ENCODE results near the gene MED31.
"Not testable (repeated sequence)": the region's sequence is repeated elsewhere in the genome, so short reads cannot be mapped to it uniquely, and the experiment has no call there.

Gene MED31

DNA sequence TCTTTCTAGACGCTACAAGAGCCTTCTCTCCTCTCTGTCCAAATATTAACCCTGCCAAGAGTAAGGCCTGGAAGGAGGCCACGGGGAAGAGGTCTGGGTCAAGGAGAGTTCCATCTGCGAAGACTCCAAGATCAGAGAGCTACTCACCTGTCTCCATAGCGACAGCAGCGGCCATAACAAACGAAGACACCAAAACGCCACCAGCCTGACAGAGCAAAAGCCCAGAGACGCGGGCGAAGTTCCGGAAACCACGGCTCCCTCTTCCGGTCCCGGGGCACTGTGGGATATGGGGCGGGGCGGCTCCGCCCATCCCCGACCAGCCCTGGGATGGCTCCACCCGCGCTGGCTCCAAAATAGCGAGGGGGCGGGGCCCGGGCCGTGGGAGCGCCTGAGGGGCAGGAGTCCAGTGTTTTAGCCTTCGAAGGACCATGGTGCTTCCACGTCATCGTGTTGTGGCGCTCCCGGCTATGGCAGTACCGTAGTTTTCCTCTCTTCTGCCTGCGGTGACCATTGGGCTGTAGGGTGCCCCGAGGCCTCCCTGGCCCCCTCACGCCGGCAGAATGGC, at the start of gene MED31, which contains the start of gene C17orf100:
Gene MED31, minus strand, starts transcription at position 252 of the 565 bp plus-strand sequence. Its CDS starts 77 bp downstream, at position 175.
Gene C17orf100, plus strand, starts transcription at position 409 of the 565 bp plus-strand sequence. Its CDS starts 152 bp downstream, at position 561.
- Histone ChIP-seq H3K4me1 (ENCODE audit: control insufficient read depth in 2 of 2, insufficient read depth in 2 of 2, low read length in 2 of 2) (peaks cover 25% of the 10 kb centered on the region in 2 donors), H3K36me3 (ENCODE audit: control insufficient read depth in 2 of 2, insufficient read depth in 2 of 2, low read length in 2 of 2) (peaks cover 5 to 12% of the 10 kb centered on the region in 2 donors), H3K9ac (ENCODE audit: low read depth in 1 of 2, low read length in 2 of 2) (peak within 1 kb of the TSS; percentile 90 to 99), H3K4me3 (ENCODE audit: low read length in 2 of 2) (peak within 1 kb of the TSS; percentile 93 to 100), H3K27ac (ENCODE audit: low read depth in 2 of 2, low read length in 2 of 2) (peak within 1 kb of the TSS; percentile 92 to 94), H3K27me3 (ENCODE audit: control insufficient read depth in 2 of 2, insufficient read depth in 2 of 2, low read length in 2 of 2) (peaks cover 6 to 7% of the 10 kb centered on the region in 2 donors), H3K9me3 (ENCODE audit: control insufficient read depth in 2 of 2, low read length in 2 of 2) (no peaks in the 10 kb centered on the region)

DNA sequence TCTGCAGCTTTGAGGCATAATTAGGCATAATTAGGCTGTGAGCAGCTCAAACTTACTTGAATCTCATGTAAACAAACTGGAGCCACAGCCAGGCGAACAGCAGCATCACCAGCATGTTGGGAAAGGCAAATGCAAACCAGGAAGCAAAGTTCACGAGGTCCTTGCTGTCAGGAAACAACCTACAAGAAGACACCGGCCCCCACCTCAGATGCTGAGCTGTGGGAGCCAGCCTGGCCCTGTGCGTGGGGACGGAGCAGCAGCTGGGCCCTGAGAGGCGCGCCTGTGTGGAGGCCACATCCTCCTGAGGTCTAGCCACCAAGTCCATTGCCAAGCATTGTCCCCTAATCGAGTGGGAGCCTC, 49.5 kb upstream of the MED31 start:
- Histone ChIP-seq H3K4me3 (ENCODE audit: low read length in 2 of 2) (no peak overlapping the region), H3K4me1 (ENCODE audit: control insufficient read depth in 2 of 2, insufficient read depth in 2 of 2, low read length in 2 of 2) (no peaks in the 10 kb centered on the region), H3K36me3 (ENCODE audit: control insufficient read depth in 2 of 2, insufficient read depth in 2 of 2, low read length in 2 of 2) (no peaks in the 10 kb centered on the region), H3K9ac (ENCODE audit: low read depth in 1 of 2, low read length in 2 of 2) (no peak overlapping the region), H3K9me3 (ENCODE audit: control insufficient read depth in 2 of 2, low read length in 2 of 2) (no peaks in the 10 kb centered on the region), H3K27me3 (ENCODE audit: control insufficient read depth in 2 of 2, insufficient read depth in 2 of 2, low read length in 2 of 2) (peaks cover 0 to 4% of the 10 kb centered on the region in 2 donors), H3K27ac (ENCODE audit: low read depth in 2 of 2, low read length in 2 of 2) (no peak overlapping the region)

DNA sequence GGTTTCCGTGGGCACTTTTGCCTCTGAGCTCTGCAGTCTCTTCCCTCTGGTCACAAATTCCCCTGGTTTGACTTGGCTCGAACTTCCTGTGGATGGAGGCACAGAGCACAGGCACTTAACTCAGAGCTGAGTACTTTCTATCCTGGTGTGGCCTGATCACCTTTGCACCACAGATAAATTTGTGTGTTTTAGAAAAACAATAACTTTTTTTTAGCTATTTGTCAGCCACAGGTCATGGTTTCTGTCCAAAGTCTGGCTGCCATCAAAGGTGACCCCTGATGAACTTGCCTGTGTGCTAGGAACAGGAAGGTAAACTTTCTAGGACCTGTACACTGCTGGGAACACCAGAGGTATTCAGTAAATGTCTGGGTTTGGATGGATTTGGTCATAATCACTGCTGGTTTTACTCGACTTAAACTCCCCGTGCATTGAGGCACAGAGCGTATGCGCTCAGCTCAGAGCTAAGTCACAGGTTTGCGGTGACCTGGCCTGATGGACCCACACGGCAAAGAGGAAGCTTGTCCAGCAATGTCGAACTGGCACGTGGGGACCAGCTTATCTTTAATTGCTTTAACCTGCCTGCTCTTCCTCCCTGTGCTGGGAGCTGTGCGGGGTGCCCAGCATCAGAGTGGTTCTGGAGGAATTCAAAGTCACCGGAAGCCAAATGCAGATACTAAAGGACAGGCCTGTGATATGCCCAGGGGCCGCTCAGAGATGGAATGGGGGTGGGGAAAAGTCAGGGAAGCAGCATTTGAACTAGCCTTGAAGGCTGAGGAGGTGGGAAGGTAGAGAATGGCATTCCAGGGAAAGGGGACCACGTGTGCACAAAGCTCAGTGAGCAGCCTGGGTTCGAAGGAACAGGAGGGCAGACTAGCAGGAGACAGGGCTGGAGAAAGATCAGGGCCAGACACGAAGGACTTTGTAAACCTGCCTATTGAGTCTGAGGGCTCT, 48.9 kb upstream of the MED31 start:
- Histone ChIP-seq H3K4me3 (ENCODE audit: low read length in 2 of 2) (no peak overlapping the region), H3K27me3 (ENCODE audit: control insufficient read depth in 2 of 2, insufficient read depth in 2 of 2, low read length in 2 of 2) (peaks cover 0 to 2% of the 10 kb centered on the region in 2 donors), H3K4me1 (ENCODE audit: control insufficient read depth in 2 of 2, insufficient read depth in 2 of 2, low read length in 2 of 2) (no peaks in the 10 kb centered on the region), H3K9ac (ENCODE audit: low read depth in 1 of 2, low read length in 2 of 2) (no peak overlapping the region), H3K9me3 (ENCODE audit: control insufficient read depth in 2 of 2, low read length in 2 of 2) (no peaks in the 10 kb centered on the region), H3K27ac (ENCODE audit: low read depth in 2 of 2, low read length in 2 of 2) (no peak overlapping the region), H3K36me3 (ENCODE audit: control insufficient read depth in 2 of 2, insufficient read depth in 2 of 2, low read length in 2 of 2) (no peaks in the 10 kb centered on the region)

DNA sequence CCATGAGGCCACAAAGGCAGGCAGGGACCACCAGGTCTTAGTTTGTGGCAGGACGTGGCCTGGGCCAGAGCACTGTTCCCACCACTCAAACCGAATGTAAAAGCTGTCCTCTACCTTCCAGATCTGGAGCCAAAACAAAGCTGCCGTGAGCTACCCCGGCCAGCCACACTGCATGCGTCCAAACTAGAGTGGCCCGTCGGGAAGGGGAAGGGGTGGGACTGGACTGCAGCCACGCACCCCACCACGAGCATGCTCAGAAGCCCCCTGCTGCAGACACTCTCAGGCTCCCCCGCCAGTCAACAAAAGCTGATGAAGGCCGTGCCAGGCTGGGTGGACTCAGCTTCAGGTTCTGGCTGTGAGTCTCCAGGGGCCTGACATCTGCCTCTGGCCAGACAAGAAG, 46.6 kb upstream of the MED31 start:
- H3K9ac ChIP-seq (ENCODE audit: low read depth in 1 of 2, low read length in 2 of 2) = no peak overlapping the region
- no peaks in the 10 kb centered on the region for H3K4me1 ChIP-seq (ENCODE audit: control insufficient read depth in 2 of 2, insufficient read depth in 2 of 2, low read length in 2 of 2)
- H3K27ac ChIP-seq (ENCODE audit: low read depth in 2 of 2, low read length in 2 of 2) = no peak overlapping the region
- peaks cover 0 to 2% of the 10 kb centered on the region in 2 donors for H3K27me3 ChIP-seq (ENCODE audit: control insufficient read depth in 2 of 2, insufficient read depth in 2 of 2, low read length in 2 of 2)
- no peak overlapping the region for H3K4me3 ChIP-seq (ENCODE audit: low read length in 2 of 2)
- H3K9me3 ChIP-seq (ENCODE audit: control insufficient read depth in 2 of 2, low read length in 2 of 2) = no peaks in the 10 kb centered on the region
- H3K36me3 ChIP-seq (ENCODE audit: control insufficient read depth in 2 of 2, insufficient read depth in 2 of 2, low read length in 2 of 2) = no peaks in the 10 kb centered on the region

DNA sequence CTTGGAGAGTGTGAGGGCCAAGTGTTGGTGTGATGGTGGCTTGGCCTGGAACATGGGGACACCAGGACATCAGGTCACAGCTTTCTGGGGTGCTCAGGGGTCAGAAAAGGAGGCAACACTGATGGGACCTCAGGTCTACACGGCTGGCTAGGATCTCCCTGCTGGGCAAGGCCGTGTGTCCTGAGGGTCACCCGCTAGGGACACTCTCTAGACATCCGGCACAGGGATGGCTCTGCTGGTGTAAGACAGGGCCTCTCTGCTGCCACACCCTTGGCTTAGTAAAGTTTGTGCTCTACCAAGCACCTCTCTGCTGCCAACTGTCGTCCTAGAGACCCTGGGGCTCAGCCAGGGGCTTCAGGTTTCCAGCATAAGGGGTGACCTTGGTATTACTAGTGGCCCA, 45.5 kb upstream of the MED31 start:
- no peaks in the 10 kb centered on the region for H3K36me3 ChIP-seq (ENCODE audit: control insufficient read depth in 2 of 2, insufficient read depth in 2 of 2, low read length in 2 of 2)
- H3K9ac ChIP-seq (ENCODE audit: low read depth in 1 of 2, low read length in 2 of 2) = no peak overlapping the region
- no peak overlapping the region for H3K4me3 ChIP-seq (ENCODE audit: low read length in 2 of 2)
- no peaks in the 10 kb centered on the region for H3K4me1 ChIP-seq (ENCODE audit: control insufficient read depth in 2 of 2, insufficient read depth in 2 of 2, low read length in 2 of 2)
- no peak overlapping the region for H3K27ac ChIP-seq (ENCODE audit: low read depth in 2 of 2, low read length in 2 of 2)
- H3K27me3 ChIP-seq (ENCODE audit: control insufficient read depth in 2 of 2, insufficient read depth in 2 of 2, low read length in 2 of 2) = peaks cover 2 to 3% of the 10 kb centered on the region in 2 donors
- H3K9me3 ChIP-seq (ENCODE audit: control insufficient read depth in 2 of 2, low read length in 2 of 2) = no peaks in the 10 kb centered on the region

DNA sequence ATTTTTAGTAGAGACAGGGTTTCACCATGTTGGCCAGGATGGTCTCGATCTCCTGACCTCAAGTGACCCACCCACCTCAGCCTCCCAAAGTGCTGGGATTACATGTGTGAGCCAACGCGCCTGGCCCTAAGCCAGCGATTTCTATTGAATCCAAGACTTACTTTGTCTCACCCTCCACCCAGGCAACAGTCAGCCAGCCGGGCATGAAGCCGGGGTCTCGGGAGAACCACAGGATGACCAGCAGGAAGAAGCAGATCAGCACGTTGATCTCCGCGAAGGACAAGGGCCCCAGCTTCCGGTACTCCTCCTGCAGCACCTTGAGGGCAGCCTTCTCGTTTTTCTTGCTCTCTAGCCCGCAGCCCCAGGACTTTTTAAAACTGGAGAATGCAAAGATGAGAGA, 44.2 kb upstream of the MED31 start:
- Histone ChIP-seq H3K4me3 (ENCODE audit: low read length in 2 of 2) (no peak overlapping the region), H3K4me1 (ENCODE audit: control insufficient read depth in 2 of 2, insufficient read depth in 2 of 2, low read length in 2 of 2) (no peaks in the 10 kb centered on the region), H3K9ac (ENCODE audit: low read depth in 1 of 2, low read length in 2 of 2) (no peak overlapping the region), H3K9me3 (ENCODE audit: control insufficient read depth in 2 of 2, low read length in 2 of 2) (no peaks in the 10 kb centered on the region), H3K27me3 (ENCODE audit: control insufficient read depth in 2 of 2, insufficient read depth in 2 of 2, low read length in 2 of 2) (peaks cover 2 to 4% of the 10 kb centered on the region in 2 donors), H3K27ac (ENCODE audit: low read depth in 2 of 2, low read length in 2 of 2) (no peak overlapping the region), H3K36me3 (ENCODE audit: control insufficient read depth in 2 of 2, insufficient read depth in 2 of 2, low read length in 2 of 2) (no peaks in the 10 kb centered on the region)

DNA sequence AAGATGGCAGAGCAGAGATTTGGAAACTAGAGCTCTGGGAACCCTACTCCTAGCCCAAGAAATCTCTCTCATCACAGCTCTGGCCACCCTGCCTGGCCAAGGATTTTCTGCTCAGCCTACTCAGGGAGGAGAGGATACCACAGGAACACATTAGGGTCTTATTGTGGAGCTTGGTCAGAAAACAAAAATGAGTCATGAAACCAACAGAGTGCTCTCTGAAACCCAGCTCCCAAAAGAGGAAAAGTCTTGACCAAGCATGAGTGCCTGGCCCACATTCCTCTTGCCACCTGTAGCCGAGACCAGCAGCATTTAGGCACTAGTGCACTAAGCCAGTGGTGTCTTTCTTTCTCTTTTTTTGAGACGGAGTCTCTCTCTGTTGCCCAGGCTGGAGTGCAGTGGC, 43.6 kb upstream of the MED31 start:
- H3K36me3 ChIP-seq (ENCODE audit: control insufficient read depth in 2 of 2, insufficient read depth in 2 of 2, low read length in 2 of 2) = no peaks in the 10 kb centered on the region
- H3K9ac ChIP-seq (ENCODE audit: low read depth in 1 of 2, low read length in 2 of 2) = no peak overlapping the region
- H3K4me1 ChIP-seq (ENCODE audit: control insufficient read depth in 2 of 2, insufficient read depth in 2 of 2, low read length in 2 of 2) = no peaks in the 10 kb centered on the region
- H3K27ac ChIP-seq (ENCODE audit: low read depth in 2 of 2, low read length in 2 of 2) = no peak overlapping the region
- no peak overlapping the region for H3K4me3 ChIP-seq (ENCODE audit: low read length in 2 of 2)
- no peaks in the 10 kb centered on the region for H3K9me3 ChIP-seq (ENCODE audit: control insufficient read depth in 2 of 2, low read length in 2 of 2)
- peaks cover 2 to 4% of the 10 kb centered on the region in 2 donors for H3K27me3 ChIP-seq (ENCODE audit: control insufficient read depth in 2 of 2, insufficient read depth in 2 of 2, low read length in 2 of 2)

DNA sequence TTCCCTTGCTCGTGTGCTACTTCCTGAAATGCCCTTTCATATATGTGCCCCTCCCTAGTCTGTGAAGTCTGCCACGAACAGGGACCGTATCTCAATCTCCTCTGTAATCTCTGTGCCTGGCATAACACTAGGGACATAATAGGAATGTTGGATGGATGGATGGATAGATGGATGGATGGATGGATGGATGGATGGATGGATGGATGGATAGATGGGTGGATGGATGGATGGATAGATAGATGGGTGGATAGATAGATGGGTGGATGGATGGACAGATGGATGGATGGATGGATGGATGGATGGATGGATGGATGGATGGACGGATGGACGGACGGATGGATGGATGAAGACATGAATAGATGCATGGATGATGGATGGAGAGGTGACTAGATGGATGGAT, 40.6 kb upstream of the MED31 start:
- not testable (repeated sequence) for H3K27ac ChIP-seq (ENCODE audit: low read depth in 2 of 2, low read length in 2 of 2); H3K4me1 ChIP-seq (ENCODE audit: control insufficient read depth in 2 of 2, insufficient read depth in 2 of 2, low read length in 2 of 2); H3K4me3 ChIP-seq (ENCODE audit: low read length in 2 of 2); H3K27me3 ChIP-seq (ENCODE audit: control insufficient read depth in 2 of 2, insufficient read depth in 2 of 2, low read length in 2 of 2); H3K9me3 ChIP-seq (ENCODE audit: control insufficient read depth in 2 of 2, low read length in 2 of 2); H3K36me3 ChIP-seq (ENCODE audit: control insufficient read depth in 2 of 2, insufficient read depth in 2 of 2, low read length in 2 of 2); H3K9ac ChIP-seq (ENCODE audit: low read depth in 1 of 2, low read length in 2 of 2)

DNA sequence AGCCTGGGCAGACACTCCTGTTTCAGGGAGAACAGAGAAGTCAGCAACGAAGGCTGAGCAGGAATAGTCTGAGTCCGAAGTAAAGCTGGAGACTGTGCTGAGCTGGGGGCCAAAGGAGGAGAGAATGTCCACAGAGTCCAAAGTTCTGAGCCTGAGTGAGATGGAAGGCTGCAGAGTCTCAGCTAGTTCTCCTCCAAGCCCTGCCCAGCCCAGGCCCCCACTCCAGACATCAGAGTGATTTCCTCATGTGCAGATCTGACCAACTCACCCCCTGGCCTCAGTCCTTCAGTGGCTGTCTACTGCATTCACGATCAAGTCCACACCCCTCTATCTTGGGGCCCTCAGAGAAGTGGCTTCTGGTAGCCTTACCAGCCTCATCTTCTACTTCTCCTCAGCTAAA, 40.1 kb upstream of the MED31 start:
- no peak overlapping the region for H3K27ac ChIP-seq (ENCODE audit: low read depth in 2 of 2, low read length in 2 of 2)
- no peak overlapping the region for H3K9ac ChIP-seq (ENCODE audit: low read depth in 1 of 2, low read length in 2 of 2)
- H3K4me3 ChIP-seq (ENCODE audit: low read length in 2 of 2) = no peak overlapping the region
- peaks cover 2 to 4% of the 10 kb centered on the region in 2 donors for H3K27me3 ChIP-seq (ENCODE audit: control insufficient read depth in 2 of 2, insufficient read depth in 2 of 2, low read length in 2 of 2)
- H3K4me1 ChIP-seq (ENCODE audit: control insufficient read depth in 2 of 2, insufficient read depth in 2 of 2, low read length in 2 of 2) = no peaks in the 10 kb centered on the region
- H3K36me3 ChIP-seq (ENCODE audit: control insufficient read depth in 2 of 2, insufficient read depth in 2 of 2, low read length in 2 of 2) = no peaks in the 10 kb centered on the region
- no peaks in the 10 kb centered on the region for H3K9me3 ChIP-seq (ENCODE audit: control insufficient read depth in 2 of 2, low read length in 2 of 2)

DNA sequence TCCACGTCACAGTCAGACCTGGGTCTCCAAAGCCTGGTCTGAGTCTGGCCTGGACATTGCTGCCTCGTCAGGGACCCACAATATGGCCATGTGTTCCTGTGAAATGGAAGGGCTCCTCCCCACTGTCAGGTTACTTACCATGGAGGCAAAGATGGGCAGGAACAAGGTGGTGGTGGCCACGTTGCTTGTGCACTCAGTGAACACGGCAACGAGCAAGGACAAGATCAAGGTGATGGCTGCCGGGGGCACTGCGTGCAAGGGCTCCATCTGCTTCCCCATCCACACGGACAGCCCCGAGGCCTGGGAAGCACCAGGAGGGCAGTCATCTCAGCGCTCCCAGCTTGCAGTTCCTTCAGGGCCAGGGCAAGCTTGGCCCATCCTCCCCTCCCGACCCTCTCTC, 39.2 kb upstream of the MED31 start:
- H3K27ac ChIP-seq (ENCODE audit: low read depth in 2 of 2, low read length in 2 of 2) = no peak overlapping the region
- no peaks in the 10 kb centered on the region for H3K9me3 ChIP-seq (ENCODE audit: control insufficient read depth in 2 of 2, low read length in 2 of 2)
- H3K4me1 ChIP-seq (ENCODE audit: control insufficient read depth in 2 of 2, insufficient read depth in 2 of 2, low read length in 2 of 2) = no peaks in the 10 kb centered on the region
- peaks cover 0 to 4% of the 10 kb centered on the region in 2 donors for H3K27me3 ChIP-seq (ENCODE audit: control insufficient read depth in 2 of 2, insufficient read depth in 2 of 2, low read length in 2 of 2)
- H3K9ac ChIP-seq (ENCODE audit: low read depth in 1 of 2, low read length in 2 of 2) = no peak overlapping the region
- H3K36me3 ChIP-seq (ENCODE audit: control insufficient read depth in 2 of 2, insufficient read depth in 2 of 2, low read length in 2 of 2) = no peaks in the 10 kb centered on the region
- H3K4me3 ChIP-seq (ENCODE audit: low read length in 2 of 2) = no peak overlapping the region

Measured in mucosa of rectum (tissue), 2 donors.